Vagina (tissue), 2 donors: ENCODE measurements around the gene DYNC2I2.

Experiments
- POLR2A ChIP-seq, 2 donors: fragments of 450-650 bp; IDR thresholded peaks; one replicate each; pipeline ENCODE4 v1.6.1; 2017; ENCODE audit warnings: antibody characterized with exemption in 2 of 2, mild to moderate bottlenecking in 2 of 2, moderate library complexity in 2 of 2
- TF ChIP-seq, protein P1 (sequence below), 3 experiments: fragments of 450-650 bp in 2 of 3; fragments of 200-600 bp in 1 of 3; sonication (generic) in 1 of 3; IDR thresholded peaks; one replicate each; pipeline ENCODE4 v1.5.1; 2017 to 2019; ENCODE audit warnings: antibody characterized with exemption in 3 of 3, mild to moderate bottlenecking in 2 of 3, moderate library complexity in 2 of 3

DNA sequence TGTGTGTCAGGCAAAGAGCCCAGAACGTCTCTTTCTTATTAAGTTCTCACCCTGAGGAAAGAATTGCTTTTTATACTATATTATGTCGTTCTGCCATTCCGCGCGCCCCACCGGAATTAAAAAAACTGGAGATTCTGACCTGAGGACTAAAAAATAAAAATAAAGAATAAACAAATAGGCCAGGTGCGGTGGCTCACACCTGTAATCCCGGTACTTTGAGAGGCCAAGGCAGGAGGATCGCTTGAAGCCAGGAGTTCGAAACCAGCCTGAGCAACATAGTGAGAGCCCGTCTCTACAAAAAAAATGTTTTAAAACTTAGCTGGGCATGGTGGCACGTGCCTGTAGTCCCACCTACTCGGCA, 677 bp upstream of the DYNC2I2 start:
- TF ChIP-seq, protein P1, sequence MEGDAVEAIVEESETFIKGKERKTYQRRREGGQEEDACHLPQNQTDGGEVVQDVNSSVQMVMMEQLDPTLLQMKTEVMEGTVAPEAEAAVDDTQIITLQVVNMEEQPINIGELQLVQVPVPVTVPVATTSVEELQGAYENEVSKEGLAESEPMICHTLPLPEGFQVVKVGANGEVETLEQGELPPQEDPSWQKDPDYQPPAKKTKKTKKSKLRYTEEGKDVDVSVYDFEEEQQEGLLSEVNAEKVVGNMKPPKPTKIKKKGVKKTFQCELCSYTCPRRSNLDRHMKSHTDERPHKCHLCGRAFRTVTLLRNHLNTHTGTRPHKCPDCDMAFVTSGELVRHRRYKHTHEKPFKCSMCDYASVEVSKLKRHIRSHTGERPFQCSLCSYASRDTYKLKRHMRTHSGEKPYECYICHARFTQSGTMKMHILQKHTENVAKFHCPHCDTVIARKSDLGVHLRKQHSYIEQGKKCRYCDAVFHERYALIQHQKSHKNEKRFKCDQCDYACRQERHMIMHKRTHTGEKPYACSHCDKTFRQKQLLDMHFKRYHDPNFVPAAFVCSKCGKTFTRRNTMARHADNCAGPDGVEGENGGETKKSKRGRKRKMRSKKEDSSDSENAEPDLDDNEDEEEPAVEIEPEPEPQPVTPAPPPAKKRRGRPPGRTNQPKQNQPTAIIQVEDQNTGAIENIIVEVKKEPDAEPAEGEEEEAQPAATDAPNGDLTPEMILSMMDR (IDR thresholded peaks at IDR 0.05), result no peak
- TF ChIP-seq POLR2A (IDR thresholded peaks at IDR 0.05), result no peak
